ENCODE data around the gene SH2D3C.

GRCh38 chr9:127768698-127769097, 9.8 kb downstream of the SH2D3C start:
- no peak for TF ChIP-seq CTCF (IDR thresholded peaks at IDR 0.05)
- TF ChIP-seq POLR2A (IDR thresholded peaks at IDR 0.05), result no peak
- no peak for TF ChIP-seq EP300 (IDR thresholded peaks at IDR 0.05)
